CD8-positive, alpha-beta memory T cell (primary cell): ENCODE results near the gene KLHL21. TPM values are rescaled to one million over a fixed set of nuclear protein-coding genes. Genes with fewer than 3 reads are reported as not detected.

Source experiments
- CTCF ChIA-PET: fragments of 350-600 bp; sonication (Branson Sonifier 250); formaldehyde crosslinking; loops from one replicate; lab custom pipeline; 2021; ENCODE audit warnings: antibody characterized with exemption; lab: Charles Lee
- POLR2A ChIA-PET: fragments of 350-600 bp; sonication (Branson Sonifier 250); formaldehyde crosslinking; loops from one replicate; lab custom pipeline; 2021; ENCODE audit warnings: antibody characterized with exemption; lab: Charles Lee
- DNase-seq, 5 donors: peaks; one replicate each; pipeline versions ENCODE4 v3.0.0 to v3.0.0-alpha.2; 2020 to 2022; ENCODE audit warnings: mixed read lengths in 1 of 5
- H3K27ac ChIP-seq: one replicate; pipeline ENCODE4 v1.7.0; 2013; ENCODE audit warnings: low read depth, mild to moderate bottlenecking, low read length, moderate library complexity
- H3K27me3 ChIP-seq: 2 replicates; pipeline ENCODE4 v1.7.0; 2013; ENCODE audit warnings: low read length, mild to moderate bottlenecking; ENCODE audit not compliant: insufficient read depth, poor library complexity, severe bottlenecking
- H3K36me3 ChIP-seq: 2 replicates; pipeline ENCODE4 v1.7.0; 2013; ENCODE audit warnings: mild to moderate bottlenecking, low read length, moderate library complexity; ENCODE audit not compliant: insufficient read depth
- H3K4me1 ChIP-seq: 2 replicates; pipeline ENCODE4 v1.7.0; 2013; ENCODE audit warnings: mild to moderate bottlenecking, low read length, moderate library complexity; ENCODE audit not compliant: insufficient read depth
- H3K4me3 ChIP-seq: 2 replicates; pipeline ENCODE4 v1.7.0; 2013; ENCODE audit warnings: mild to moderate bottlenecking, low read length
- H3K9me3 ChIP-seq: 2 replicates; pipeline ENCODE4 v1.7.0; 2013; ENCODE audit warnings: mild to moderate bottlenecking, low read length
- H3K27ac Mint-ChIP-seq, 8 donors: one replicate each; pipeline ENCODE4 v1.8.0; 2020 to 2021; ENCODE audit warnings: mixed read lengths in 8 of 8, mild to moderate bottlenecking in 6 of 8, inconsistent platforms in 3 of 8, moderate library complexity in 3 of 8
- H3K27me3 Mint-ChIP-seq, 2 donors: one replicate each; pipeline ENCODE4 v1.8.0; 2020 to 2021; ENCODE audit warnings: mixed read lengths in 2 of 2, mild to moderate bottlenecking in 1 of 2, moderate library complexity in 1 of 2
- H3K36me3 Mint-ChIP-seq, 3 donors: one replicate each; pipeline ENCODE4 v1.8.0; 2020 to 2021; ENCODE audit warnings: mixed read lengths in 3 of 3, inconsistent platforms in 1 of 3, mild to moderate bottlenecking in 1 of 3
- H3K4me1 Mint-ChIP-seq, 3 donors: one replicate each; pipeline ENCODE4 v1.8.0; 2020 to 2021; ENCODE audit warnings: mixed read lengths in 3 of 3, inconsistent platforms in 1 of 3, mild to moderate bottlenecking in 1 of 3
- H3K4me3 Mint-ChIP-seq, 7 donors: one replicate each; pipeline ENCODE4 v1.8.0; 2020 to 2021; ENCODE audit warnings: mixed read lengths in 7 of 7, mild to moderate bottlenecking in 6 of 7, moderate library complexity in 4 of 7, inconsistent platforms in 2 of 7
- H3K9me3 Mint-ChIP-seq, 5 donors: one replicate each; pipeline ENCODE4 v1.8.0; 2020 to 2022; ENCODE audit warnings: mixed read lengths in 5 of 5, mild to moderate bottlenecking in 3 of 5, moderate library complexity in 2 of 5, inconsistent platforms in 1 of 5
- polyA plus RNA-seq: library from polyadenylated mRNA; unstranded; fragments of 300-500 nt; fragmentation: Illumina TruSeq; gene quantifications from one replicate; pipeline ENCODE4 v1.2.3, GENCODE V29; 2021
- total RNA-seq, 2 experiments: library from RNA; stranded (reverse); gene quantifications; one replicate each; pipeline ENCODE4 v1.2.3, GENCODE V29; 2021

KLHL21 gene
- total and polyA plus RNA-seq, 3 experiments from 2014 or later = 31.6 to 37.3 (median 36.4) TPM

- Mint-ChIP-seq H3K9me3 (no peaks in the 10 kb centered on the region), H3K4me1 (peaks cover 16 to 27% (median 18%) of the 10 kb centered on the region in 3 donors), H3K36me3 (peaks cover 6 to 71% (median 7%) of the 10 kb centered on the region in 3 donors), H3K27me3 (no peaks in the 10 kb centered on the region), H3K27ac (no peak overlapping the region), H3K4me3 (no peak overlapping the region)
- Histone ChIP-seq H3K9me3 (no peaks in the 10 kb centered on the region), H3K4me1 (peaks cover 11% of the 10 kb centered on the region), H3K27me3 (no peaks in the 10 kb centered on the region), H3K4me3 (no peak overlapping the region), H3K36me3 (peaks cover 7% of the 10 kb centered on the region), H3K27ac (no peak overlapping the region)
- POLR2A ChIA-PET = no interaction called here
- no peak for DNase-seq
- CTCF ChIA-PET = no interaction called here
These were observed 28.4 kb upstream of the KLHL21 start for GRCh38 chr1:6631058-6631457.

- no peak overlapping the region for H3K27ac ChIP-seq
- POLR2A ChIA-PET = no interaction called here
- Mint-ChIP-seq H3K4me3 (no peak overlapping the region), H3K27ac (peak overlapping the region in 3 of 8 donors; percentile 12 to 40 (median 24)), H3K27me3 (no peaks in the 10 kb centered on the region), H3K9me3 (no peaks in the 10 kb centered on the region), H3K4me1 (peaks cover 20 to 32% (median 22%) of the 10 kb centered on the region in 3 donors), H3K36me3 (peaks cover 6 to 64% (median 7%) of the 10 kb centered on the region in 3 donors)
- CTCF ChIA-PET = interaction anchor here (1.1 kb wide), 2 partner anchors 30 to 76 kb away, joined by 4 read pairs; partner anchors contain the start of gene NOL9
- H3K4me3 ChIP-seq = no peak overlapping the region
- H3K4me1 ChIP-seq = peaks cover 16% of the 10 kb centered on the region
- H3K36me3 ChIP-seq = peaks cover 7% of the 10 kb centered on the region
- DNase-seq = no peak
- no peaks in the 10 kb centered on the region for H3K27me3 ChIP-seq
- H3K9me3 ChIP-seq = no peaks in the 10 kb centered on the region
These were observed 27.4 kb upstream of the KLHL21 start for GRCh38 chr1:6630027-6630426.

GRCh38 chr1:6628971-6629479 lies 26.4 kb upstream of the KLHL21 start:
- ChIA-PET CTCF (interaction anchor here (1.0 to 1.7 kb wide), 3 partner anchors 18 to 27 kb away, joined by 3 to 6 read pairs (median 4); partner anchors contain the start of gene KLHL21), POLR2A (no interaction called here)
- H3K27ac ChIP-seq = no peak overlapping the region
- Mint-ChIP-seq H3K27ac (no peak overlapping the region), H3K4me1 (peaks cover 24 to 37% (median 26%) of the 10 kb centered on the region in 3 donors), H3K27me3 (no peaks in the 10 kb centered on the region), H3K9me3 (no peaks in the 10 kb centered on the region), H3K36me3 (peaks cover 4 to 54% (median 7%) of the 10 kb centered on the region in 3 donors), H3K4me3 (no peak overlapping the region)
- H3K4me3 ChIP-seq = no peak overlapping the region
- peaks cover 7% of the 10 kb centered on the region for H3K36me3 ChIP-seq
- no peaks in the 10 kb centered on the region for H3K27me3 ChIP-seq
- DNase-seq = no peak
- peaks cover 20% of the 10 kb centered on the region for H3K4me1 ChIP-seq
- H3K9me3 ChIP-seq = no peaks in the 10 kb centered on the region

- ChIA-PET POLR2A (no interaction called here), CTCF (interaction anchor here (1.0 to 1.7 kb wide), 3 partner anchors 19 to 26 kb away, joined by 3 to 6 read pairs (median 4); partner anchors contain the start of gene KLHL21)
- H3K27ac ChIP-seq = no peak overlapping the region
- H3K9me3 ChIP-seq = no peaks in the 10 kb centered on the region
- no peak overlapping the region for H3K4me3 ChIP-seq
- peaks cover 1% of the 10 kb centered on the region for H3K36me3 ChIP-seq
- no peak for DNase-seq
- H3K4me3 Mint-ChIP-seq = peak overlapping the region in 5 of 7 donors; percentile 48 to 90 (median 59)
- H3K36me3 Mint-ChIP-seq = peaks cover 2 to 49% (median 7%) of the 10 kb centered on the region in 3 donors
- H3K27me3 Mint-ChIP-seq = no peaks in the 10 kb centered on the region
- no peaks in the 10 kb centered on the region for H3K9me3 Mint-ChIP-seq
- H3K4me1 ChIP-seq = peaks cover 20% of the 10 kb centered on the region
- H3K27me3 ChIP-seq = no peaks in the 10 kb centered on the region
- peak overlapping the region in 4 of 8 donors; percentile 35 to 73 (median 59) for H3K27ac Mint-ChIP-seq
- H3K4me1 Mint-ChIP-seq = peaks cover 26 to 40% (median 26%) of the 10 kb centered on the region in 3 donors
These were observed 25.3 kb upstream of the KLHL21 start for GRCh38 chr1:6627841-6628545.

GRCh38 chr1:6627031-6627430 lies 24.4 kb upstream of the KLHL21 start:
- ChIA-PET POLR2A (interaction anchor here (0.6 kb wide), 1 partner anchor 133 kb away, joined by 3 read pairs; no protein-coding TSS in a partner anchor), CTCF (interaction anchor here (1.4 kb wide), 1 partner anchor 19 kb away, joined by 5 read pairs; no protein-coding TSS in a partner anchor)
- Histone ChIP-seq H3K9me3 (no peaks in the 10 kb centered on the region), H3K27ac (no peak overlapping the region), H3K4me1 (peaks cover 20% of the 10 kb centered on the region), H3K36me3 (no peaks in the 10 kb centered on the region), H3K4me3 (no peak overlapping the region), H3K27me3 (no peaks in the 10 kb centered on the region)
- H3K27me3 Mint-ChIP-seq = no peaks in the 10 kb centered on the region
- H3K27ac Mint-ChIP-seq = peak overlapping the region in 3 of 8 donors; percentile 46 to 91 (median 63)
- H3K9me3 Mint-ChIP-seq = no peaks in the 10 kb centered on the region
- peaks cover 2 to 48% (median 7%) of the 10 kb centered on the region in 3 donors for H3K36me3 Mint-ChIP-seq
- peak overlapping the region in 6 of 7 donors; percentile 86 to 94 (median 90) for H3K4me3 Mint-ChIP-seq
- no peak for DNase-seq
- H3K4me1 Mint-ChIP-seq = peaks cover 26 to 40% (median 26%) of the 10 kb centered on the region in 3 donors

- no peaks in the 10 kb centered on the region for H3K9me3 Mint-ChIP-seq
- CTCF ChIA-PET = interaction anchor here (0.9 to 1.5 kb wide), 3 partner anchors 9 to 76 kb away, joined by 3 to 5 read pairs (median 4); partner anchors contain the start of genes DNAJC11, NOL9 and TAS1R1
- Histone ChIP-seq H3K4me3 (peak overlapping the region; percentile 49), H3K27ac (peak overlapping the region; percentile 64), H3K9me3 (no peaks in the 10 kb centered on the region), H3K27me3 (no peaks in the 10 kb centered on the region), H3K36me3 (no peaks in the 10 kb centered on the region), H3K4me1 (peaks cover 20% of the 10 kb centered on the region)
- peak overlapping the region; percentile 40 to 94 (median 88) for H3K27ac Mint-ChIP-seq
- POLR2A ChIA-PET = interaction anchor here (0.6 to 0.8 kb wide), 2 partner anchors 14 to 44 kb away, joined by 3 to 9 read pairs; no protein-coding TSS in a partner anchor
- H3K4me1 Mint-ChIP-seq = peaks cover 26 to 40% (median 26%) of the 10 kb centered on the region in 3 donors
- no peaks in the 10 kb centered on the region for H3K27me3 Mint-ChIP-seq
- H3K36me3 Mint-ChIP-seq = peaks cover 2 to 54% (median 7%) of the 10 kb centered on the region in 3 donors
- DNase-seq = peak in 1 of 5 donors; percentile 10
- H3K4me3 Mint-ChIP-seq = peak overlapping the region; percentile 85 to 96 (median 91)
These were observed 23.0 kb upstream of the KLHL21 start for GRCh38 chr1:6625584-6626149.

- Histone ChIP-seq H3K4me1 (peaks cover 20% of the 10 kb centered on the region), H3K9me3 (no peaks in the 10 kb centered on the region), H3K36me3 (peaks cover 6% of the 10 kb centered on the region), H3K27me3 (no peaks in the 10 kb centered on the region), H3K27ac (peak within 1 kb of the TSS; percentile 64), H3K4me3 (peak within 1 kb of the TSS; percentile 69)
- H3K4me1 Mint-ChIP-seq = peaks cover 26 to 38% (median 26%) of the 10 kb centered on the region in 3 donors
- peak; percentile 82 to 93 (median 85) for DNase-seq
- H3K27ac Mint-ChIP-seq = peak within 1 kb of the TSS; percentile 76 to 96 (median 90)
- ChIA-PET CTCF (interaction anchor here (1.5 to 1.8 kb wide), 3 partner anchors 10 to 70 kb away, joined by 4 to 7 read pairs (median 7); partner anchors contain the start of genes NOL9 and TAS1R1), POLR2A (interaction anchor here (0.6 to 1.4 kb wide), 2 partner anchors 21 to 25 kb away, joined by 4 to 5 read pairs; no protein-coding TSS in a partner anchor)
- H3K9me3 Mint-ChIP-seq = no peaks in the 10 kb centered on the region
- no peaks in the 10 kb centered on the region for H3K27me3 Mint-ChIP-seq
- H3K36me3 Mint-ChIP-seq = peaks cover 3 to 54% (median 10%) of the 10 kb centered on the region in 3 donors
- peak within 1 kb of the TSS; percentile 85 to 96 (median 91) for H3K4me3 Mint-ChIP-seq
These were observed 22.3 kb upstream of the KLHL21 start, which contains the start of gene THAP3 for GRCh38 chr1:6624710-6625583. TSS of gene THAP3 (plus strand) at chr1:6624868. CDS start at chr1:6625219, 351 bp downstream.
